Measurements from ENCODE around the gene GATA3.
"Not testable (repeated sequence)": the region's sequence is repeated elsewhere in the genome, so short reads cannot be mapped to it uniquely, and the experiment has no call there.

Gene GATA3

GRCh38 chr10:8054494-8055407, at the start of gene GATA3:
Gene GATA3 (plus strand): TSS chr10:8054688. CDS start chr10:8055656, 968 bp downstream.
- no peak for FAIRE-seq

GRCh38 chr10:8006274-8006999, 48.1 kb upstream of the GATA3 start:
- no peak for FAIRE-seq

- no peak for FAIRE-seq
These were observed 45.5 kb upstream of the GATA3 start for GRCh38 chr10:8009031-8009430.

GRCh38 chr10:8013006-8013405, 41.5 kb upstream of the GATA3 start:
- no peak for FAIRE-seq

GRCh38 chr10:8013619-8014018, 40.9 kb upstream of the GATA3 start:
- no peak for FAIRE-seq

GRCh38 chr10:8014649-8015048, 39.8 kb upstream of the GATA3 start:
- FAIRE-seq: no peak

GRCh38 chr10:8017277-8017676, 37.2 kb upstream of the GATA3 start:
- FAIRE-seq: no peak

GRCh38 chr10:8023321-8023720, 31.2 kb upstream of the GATA3 start:
- no peak for FAIRE-seq

- FAIRE-seq: no peak
These were observed 30.6 kb upstream of the GATA3 start for GRCh38 chr10:8023851-8024250.

- FAIRE-seq: no peak
These were observed 27.9 kb upstream of the GATA3 start for GRCh38 chr10:8026349-8027259.

GRCh38 chr10:8031211-8031610, 23.3 kb upstream of the GATA3 start:
- FAIRE-seq: not testable (repeated sequence)

- FAIRE-seq: no peak
These were observed 21.9 kb upstream of the GATA3 start for GRCh38 chr10:8032558-8032957.

GRCh38 chr10:8033812-8034465, 20.5 kb upstream of the GATA3 start:
- no peak for FAIRE-seq

GRCh38 chr10:8034466-8035005, 20.0 kb upstream of the GATA3 start:
- FAIRE-seq: no peak

- FAIRE-seq: no peak
These were observed 19.4 kb upstream of the GATA3 start for GRCh38 chr10:8035006-8035640.

- no peak for FAIRE-seq
These were observed 18.6 kb upstream of the GATA3 start for GRCh38 chr10:8035641-8036470.

GRCh38 chr10:8036506-8037198, 17.8 kb upstream of the GATA3 start:
- FAIRE-seq: no peak

GRCh38 chr10:8037199-8037801, 17.2 kb upstream of the GATA3 start:
- no peak for FAIRE-seq

Data from TTC549 (cell line).